ENCODE data around the gene CPSF6.
A peak's percentile ranks its signal among the peaks of the same experiment; 100 is the strongest.
"Not testable (repeated sequence)": the region's sequence is repeated elsewhere in the genome, so short reads cannot be mapped to it uniquely, and the experiment has no call there.

CPSF6 gene, protein sequence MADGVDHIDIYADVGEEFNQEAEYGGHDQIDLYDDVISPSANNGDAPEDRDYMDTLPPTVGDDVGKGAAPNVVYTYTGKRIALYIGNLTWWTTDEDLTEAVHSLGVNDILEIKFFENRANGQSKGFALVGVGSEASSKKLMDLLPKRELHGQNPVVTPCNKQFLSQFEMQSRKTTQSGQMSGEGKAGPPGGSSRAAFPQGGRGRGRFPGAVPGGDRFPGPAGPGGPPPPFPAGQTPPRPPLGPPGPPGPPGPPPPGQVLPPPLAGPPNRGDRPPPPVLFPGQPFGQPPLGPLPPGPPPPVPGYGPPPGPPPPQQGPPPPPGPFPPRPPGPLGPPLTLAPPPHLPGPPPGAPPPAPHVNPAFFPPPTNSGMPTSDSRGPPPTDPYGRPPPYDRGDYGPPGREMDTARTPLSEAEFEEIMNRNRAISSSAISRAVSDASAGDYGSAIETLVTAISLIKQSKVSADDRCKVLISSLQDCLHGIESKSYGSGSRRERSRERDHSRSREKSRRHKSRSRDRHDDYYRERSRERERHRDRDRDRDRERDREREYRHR

DNA sequence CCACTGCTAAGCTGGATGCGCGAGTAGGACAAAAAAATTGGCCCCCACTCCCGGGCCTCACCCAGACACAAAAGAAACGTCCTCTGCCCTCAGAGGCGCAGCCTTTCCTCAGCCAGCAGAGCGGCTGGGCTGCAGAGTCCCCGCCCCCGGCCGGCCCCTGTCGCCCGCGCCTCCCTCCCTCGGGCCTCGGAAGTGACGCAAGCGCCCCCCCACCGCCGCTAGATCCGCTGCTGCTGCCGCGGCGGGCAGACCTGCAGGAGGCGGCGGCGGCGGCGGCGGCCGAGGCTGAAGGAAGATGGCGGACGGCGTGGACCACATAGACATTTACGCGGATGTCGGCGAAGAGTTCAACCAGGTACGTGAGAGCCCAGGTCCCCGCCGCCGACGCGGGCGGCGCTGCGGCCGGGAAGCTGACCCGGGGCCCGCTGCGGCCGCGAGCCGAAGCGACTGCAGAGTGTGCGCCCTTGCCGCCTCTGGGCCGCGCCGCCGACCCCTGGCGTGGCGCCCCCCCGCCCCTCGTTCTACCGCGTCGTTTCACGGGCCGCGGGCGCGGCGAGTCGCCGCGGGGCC, at the start of gene CPSF6:
Gene CPSF6, plus strand, starts transcription at position 218 of the 570 bp plus-strand sequence. Its CDS starts 78 bp downstream, at position 296.
- Mint-ChIP-seq H3K9me3 (no peaks in the 10 kb centered on the region), H3K27me3 (no peaks in the 10 kb centered on the region), H3K4me3 (peak within 1 kb of the TSS; percentile 95 to 96), H3K4me1 (peaks cover 45% of the 10 kb centered on the region), H3K27ac (peak within 1 kb of the TSS; percentile 99)
- peak; percentile 93 for ATAC-seq
- DNase-seq = peak; percentile 96

GRCh38 chr12:69196302-69197288, 42.8 kb upstream of the CPSF6 start:
- Mint-ChIP-seq H3K27me3 (no peaks in the 10 kb centered on the region), H3K4me3 (no peak overlapping the region), H3K4me1 (no peaks in the 10 kb centered on the region), H3K27ac (no peak overlapping the region), H3K9me3 (peaks cover 36 to 54% of the 10 kb centered on the region in 2 donors)
- DNase-seq (no peak), ATAC-seq (no peak)

- not testable (repeated sequence) for H3K4me1 Mint-ChIP-seq, H3K27me3 Mint-ChIP-seq, DNase-seq, H3K4me3 Mint-ChIP-seq, ATAC-seq
- peaks cover 38 to 57% of the 10 kb centered on the region in 2 donors for H3K9me3 Mint-ChIP-seq
- H3K27ac Mint-ChIP-seq = peak overlapping the region in 1 of 2 donors; percentile 59
Observed at GRCh38 chr12:69199976-69200375, 39.4 kb upstream of the CPSF6 start.

GRCh38 chr12:69204191-69204590, 35.2 kb upstream of the CPSF6 start:
- H3K27ac Mint-ChIP-seq = no peak overlapping the region
- no peak for ATAC-seq
- H3K4me3 Mint-ChIP-seq = no peak overlapping the region
- H3K9me3 Mint-ChIP-seq = peaks cover 47 to 59% of the 10 kb centered on the region in 2 donors
- no peak for DNase-seq
- H3K4me1 Mint-ChIP-seq = no peaks in the 10 kb centered on the region
- no peaks in the 10 kb centered on the region for H3K27me3 Mint-ChIP-seq

GRCh38 chr12:69210661-69211060, 28.7 kb upstream of the CPSF6 start:
- H3K27ac Mint-ChIP-seq = no peak overlapping the region
- peaks cover 16 to 22% of the 10 kb centered on the region in 2 donors for H3K9me3 Mint-ChIP-seq
- DNase-seq = no peak
- H3K4me3 Mint-ChIP-seq = no peak overlapping the region
- no peak for ATAC-seq
- H3K27me3 Mint-ChIP-seq = no peaks in the 10 kb centered on the region
- H3K4me1 Mint-ChIP-seq = peaks cover 6% of the 10 kb centered on the region

- H3K9me3 Mint-ChIP-seq = peaks cover 16 to 18% of the 10 kb centered on the region in 2 donors
Observed at GRCh38 chr12:69211160-69211559, 28.2 kb upstream of the CPSF6 start.

GRCh38 chr12:69214169-69214568, 25.2 kb upstream of the CPSF6 start:
- Mint-ChIP-seq H3K27ac (no peak overlapping the region), H3K4me1 (peaks cover 6% of the 10 kb centered on the region), H3K4me3 (no peak overlapping the region), H3K9me3 (no peaks in the 10 kb centered on the region), H3K27me3 (no peaks in the 10 kb centered on the region)
- ATAC-seq (no peak), DNase-seq (no peak)

More at GRCh38 chr12:69211160-69211559, 28.2 kb upstream of the CPSF6 start:
- ATAC-seq (no peak), DNase-seq (no peak)
- Mint-ChIP-seq H3K4me3 (no peak overlapping the region), H3K27me3 (no peaks in the 10 kb centered on the region), H3K4me1 (peaks cover 6% of the 10 kb centered on the region), H3K27ac (no peak overlapping the region)

GRCh38 chr12:69225251-69225910, 14.0 kb upstream of the CPSF6 start:
- Mint-ChIP-seq H3K4me3 (no peak overlapping the region), H3K9me3 (peaks cover 0 to 5% of the 10 kb centered on the region in 2 donors), H3K27ac (no peak overlapping the region), H3K4me1 (no peaks in the 10 kb centered on the region), H3K27me3 (no peaks in the 10 kb centered on the region)
- ATAC-seq = no peak
- no peak for DNase-seq

DNA sequence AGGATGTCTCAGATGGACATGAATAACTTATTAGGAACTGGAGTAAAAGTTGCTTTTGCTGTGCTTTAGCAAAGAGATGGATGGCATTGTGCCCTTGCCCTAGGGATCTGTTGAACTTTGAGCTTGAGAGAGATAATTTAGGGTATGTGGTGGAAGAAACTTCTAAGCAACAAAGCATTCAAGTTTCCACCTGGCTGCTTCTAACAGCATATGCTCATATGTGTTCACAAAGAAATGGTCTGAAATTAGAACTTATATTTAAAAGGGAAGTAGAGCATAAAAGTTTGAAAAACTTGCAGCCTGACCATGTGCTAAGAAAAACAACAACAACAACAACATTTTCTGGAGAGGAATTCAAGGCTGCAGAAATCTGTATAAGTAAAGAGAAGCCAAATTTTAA, 7.9 kb upstream of the CPSF6 start:
- ATAC-seq (no peak), DNase-seq (no peak)
- Mint-ChIP-seq H3K4me1 (no peaks in the 10 kb centered on the region), H3K27ac (no peak overlapping the region), H3K27me3 (no peaks in the 10 kb centered on the region), H3K9me3 (peaks cover 19 to 31% of the 10 kb centered on the region in 2 donors), H3K4me3 (no peak overlapping the region)

DNA sequence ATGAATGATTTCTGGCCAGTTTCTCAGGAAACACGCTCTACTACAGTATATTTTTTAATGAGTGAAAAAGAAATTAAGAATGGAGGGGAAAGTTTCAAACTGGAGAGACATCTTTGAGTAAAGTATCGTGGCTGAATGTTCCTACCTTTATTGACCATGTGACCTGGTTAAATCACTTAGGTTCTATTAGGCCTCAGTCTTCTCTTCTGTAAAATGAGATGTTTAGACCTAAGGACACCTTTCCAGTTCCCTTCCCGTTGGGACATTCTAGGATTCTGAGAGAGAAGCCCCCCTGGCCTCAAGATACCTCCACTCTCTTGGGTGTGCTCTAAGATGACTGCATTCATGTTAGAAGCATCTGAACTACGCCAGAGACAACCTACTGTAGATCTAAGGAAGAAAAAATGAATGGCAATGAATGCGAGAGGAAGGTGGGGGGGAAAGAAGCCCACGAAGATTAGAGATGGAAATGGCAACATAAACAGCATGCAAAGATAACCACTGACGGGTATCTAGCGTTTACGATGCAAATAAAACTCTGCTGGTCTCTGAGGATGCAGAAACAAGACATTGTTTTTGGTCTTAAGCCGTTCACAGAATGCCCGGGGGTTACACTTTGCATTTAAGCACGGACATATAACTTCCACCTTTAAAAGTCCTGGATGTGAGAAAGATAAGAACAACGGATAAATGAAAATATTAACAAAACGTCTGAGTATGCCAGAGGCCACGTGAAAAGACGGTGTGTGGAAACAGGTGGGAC, 599 bp upstream of the CPSF6 start:
- peaks cover 42% of the 10 kb centered on the region for H3K4me1 Mint-ChIP-seq
- H3K4me3 Mint-ChIP-seq = peak overlapping the region; percentile 82 to 85
- H3K27me3 Mint-ChIP-seq = no peaks in the 10 kb centered on the region
- peak overlapping the region; percentile 61 to 93 for H3K27ac Mint-ChIP-seq
- DNase-seq (no peak), ATAC-seq (no peak)
- no peaks in the 10 kb centered on the region for H3K9me3 Mint-ChIP-seq

DNA sequence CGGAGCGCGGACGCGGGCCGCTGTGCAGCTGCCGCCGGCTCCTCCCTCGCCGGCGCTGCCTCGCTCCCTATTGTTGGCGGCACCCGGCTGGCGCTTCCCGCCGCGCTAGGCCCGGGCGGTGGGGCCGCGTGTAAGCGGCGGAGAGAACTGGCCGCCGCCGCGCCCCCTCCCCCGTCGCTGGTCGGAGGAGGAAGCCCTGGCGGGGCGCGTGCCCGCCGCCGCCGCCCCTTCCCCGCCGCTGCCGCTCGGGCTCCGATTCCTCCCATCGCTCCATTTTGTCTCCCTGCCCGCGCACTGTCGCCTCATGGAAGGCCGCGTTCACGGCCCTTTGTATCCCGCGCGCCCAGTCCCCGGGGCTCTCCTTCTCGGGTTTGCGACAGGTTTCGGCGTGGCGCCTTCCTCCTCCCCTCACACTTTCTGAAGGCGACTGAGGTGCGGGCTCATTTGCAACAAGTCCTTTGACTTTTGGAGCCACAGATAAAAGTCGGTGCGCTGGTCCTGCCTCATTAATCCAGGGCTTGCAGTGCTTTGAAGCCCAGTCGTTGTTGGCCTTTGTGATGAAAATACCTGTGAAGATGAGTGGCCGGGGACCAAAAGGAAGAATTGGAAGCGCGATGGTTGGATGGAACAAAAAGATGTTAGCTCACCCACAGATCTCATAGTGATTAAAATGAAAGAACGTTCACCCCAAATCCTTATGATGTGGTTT, 707 bp downstream of the CPSF6 start:
- Mint-ChIP-seq H3K4me1 (peaks cover 45% of the 10 kb centered on the region), H3K27ac (peak overlapping the region; percentile 99), H3K27me3 (no peaks in the 10 kb centered on the region), H3K9me3 (no peaks in the 10 kb centered on the region), H3K4me3 (peak overlapping the region; percentile 95 to 96)
- peak; percentile 53 for ATAC-seq
- DNase-seq = peak; percentile 60 to 64

GRCh38 chr12:69240631-69240995, 1.2 kb downstream of the CPSF6 start:
- Mint-ChIP-seq H3K4me3 (peak overlapping the region; percentile 95 to 96), H3K9me3 (no peaks in the 10 kb centered on the region), H3K27me3 (no peaks in the 10 kb centered on the region), H3K4me1 (peaks cover 48% of the 10 kb centered on the region), H3K27ac (peak overlapping the region; percentile 99)
- peak; percentile 44 for ATAC-seq
- peak; percentile 30 to 58 for DNase-seq

- no peak for DNase-seq
- H3K27me3 Mint-ChIP-seq = no peaks in the 10 kb centered on the region
- H3K4me1 Mint-ChIP-seq = peaks cover 58% of the 10 kb centered on the region
Observed at GRCh38 chr12:69241438-69242092, 2.2 kb downstream of the CPSF6 start.

More at GRCh38 chr12:69241438-69242092, 2.2 kb downstream of the CPSF6 start:
- Mint-ChIP-seq H3K9me3 (no peaks in the 10 kb centered on the region), H3K27ac (peak overlapping the region in 1 of 2 donors; percentile 5), H3K4me3 (peak overlapping the region; percentile 95 to 96)
- no peak for ATAC-seq
